Trophoblast cell (in vitro differentiated cells and primary cell): ENCODE data around the gene ZBTB14. TPM values are rescaled to one million over a fixed set of nuclear protein-coding genes. Genes with fewer than 3 reads are reported as not detected.

Experiments used
- DNase-seq, 2 donors: peaks; one replicate each; pipeline ENCODE4 v3.0.0-alpha.2; 2016
- H2AFZ ChIP-seq: 2 replicates; pipeline ENCODE4 v1.6.1; 2013; ENCODE audit warnings: low read length, moderate library complexity, mild to moderate bottlenecking; ENCODE audit not compliant: insufficient read depth, poor library complexity
- H2AK5ac ChIP-seq: 2 replicates; pipeline ENCODE4 v1.6.1; 2013; ENCODE audit warnings: mild to moderate bottlenecking, low read length
- H2BK120ac ChIP-seq: 2 replicates; pipeline ENCODE4 v1.6.1; 2013; ENCODE audit warnings: low read length, mild to moderate bottlenecking, moderate library complexity; ENCODE audit not compliant: insufficient read depth, poor library complexity
- H2BK12ac ChIP-seq: 2 replicates; pipeline ENCODE4 v1.6.1; 2013; ENCODE audit warnings: mild to moderate bottlenecking, low read length, moderate library complexity
- H2BK5ac ChIP-seq: 2 replicates; pipeline ENCODE4 v1.6.1; 2013; ENCODE audit warnings: low read length, low read depth, moderate library complexity, mild to moderate bottlenecking; ENCODE audit not compliant: poor library complexity
- H3K14ac ChIP-seq: 2 replicates; pipeline ENCODE4 v1.6.1; 2013; ENCODE audit warnings: mild to moderate bottlenecking, low read length
- H3K18ac ChIP-seq: 2 replicates; pipeline ENCODE4 v1.6.1; 2013; ENCODE audit warnings: mild to moderate bottlenecking, low read length
- H3K23ac ChIP-seq: 2 replicates; pipeline ENCODE4 v1.6.1; 2013; ENCODE audit warnings: low read length
- H3K27ac ChIP-seq: 2 replicates; pipeline ENCODE4 v1.5.1; 2013; ENCODE audit warnings: low read depth, mild to moderate bottlenecking, inconsistent platforms, low read length, moderate library complexity
- H3K27me3 ChIP-seq: 2 replicates; pipeline ENCODE4 v1.6.1; 2013; ENCODE audit warnings: inconsistent platforms, mild to moderate bottlenecking, low read length, moderate library complexity; ENCODE audit not compliant: insufficient read depth
- H3K36me3 ChIP-seq, 2 experiments: 1 replicate in 1 of 2; 2 replicates in 1 of 2; pipeline ENCODE4 v1.6.1; 2013; ENCODE audit warnings: low read length in 2 of 2, mild to moderate bottlenecking in 2 of 2, moderate library complexity in 1 of 2; ENCODE audit not compliant: insufficient read depth in 2 of 2, control insufficient read depth in 1 of 2
- H3K4ac ChIP-seq: 2 replicates; pipeline ENCODE4 v1.6.1; 2013; ENCODE audit warnings: low read depth, mild to moderate bottlenecking, low read length, moderate library complexity
- H3K4me1 ChIP-seq, 2 experiments: 1 replicate in 1 of 2; 2 replicates in 1 of 2; pipeline ENCODE4 v1.6.1; 2013; ENCODE audit warnings: low read length in 2 of 2, mild to moderate bottlenecking in 2 of 2, moderate library complexity in 1 of 2; ENCODE audit not compliant: insufficient read depth in 2 of 2, control insufficient read depth in 1 of 2
- H3K4me2 ChIP-seq: 2 replicates; pipeline ENCODE4 v1.6.1; 2013; ENCODE audit warnings: inconsistent platforms, mild to moderate bottlenecking, low read length, moderate library complexity
- H3K4me3 ChIP-seq: 2 replicates; pipeline ENCODE4 v1.5.1; 2013; ENCODE audit warnings: mild to moderate bottlenecking, low read depth, low read length, inconsistent platforms
- H3K79me1 ChIP-seq: one replicate; pipeline ENCODE4 v1.6.1; 2013; ENCODE audit warnings: low read length
- H3K79me2 ChIP-seq: 2 replicates; pipeline ENCODE4 v1.6.1; 2013; ENCODE audit warnings: low read length, mild to moderate bottlenecking; ENCODE audit not compliant: control insufficient read depth, insufficient read depth, poor library complexity
- H3K9ac ChIP-seq: 2 replicates; pipeline ENCODE4 v1.6.1; 2013; ENCODE audit warnings: mild to moderate bottlenecking, low read length
- H3K9me3 ChIP-seq: 2 replicates; pipeline ENCODE4 v1.6.1; 2013; ENCODE audit warnings: low read depth, mild to moderate bottlenecking, control low read depth, inconsistent platforms, low read length; ENCODE audit not compliant: insufficient read depth
- H4K12ac ChIP-seq: 2 replicates; pipeline ENCODE4 v1.6.1; 2013; ENCODE audit warnings: low read depth, mild to moderate bottlenecking, low read length, moderate library complexity
- H4K8ac ChIP-seq: 2 replicates; pipeline ENCODE4 v1.6.1; 2013; ENCODE audit warnings: low read depth, mild to moderate bottlenecking, low read length, moderate library complexity
- H4K91ac ChIP-seq: one replicate; pipeline ENCODE4 v1.6.1; 2013; ENCODE audit warnings: low read depth, mild to moderate bottlenecking, low read length, moderate library complexity
- WGBS: extraction: QIAGEN DNeasy Blood & Tissue Kit; methylation state at CpG from one replicate; pipeline ENCODE4 v1.1.7; 2013; ENCODE audit warnings: missing lambda C conversion rate; ENCODE audit not compliant: insufficient read length, insufficient coverage; ENCODE audit errors: extremely low coverage; 5-methylcytosine and 5-hydroxymethylcytosine counted together
- polyA plus RNA-seq: library from polyadenylated mRNA; stranded (reverse); fragments of 200-250 nt; gene quantifications from 2 replicates; pipeline ENCODE4 v1.2.3, GENCODE V29; 2013

ZBTB14 gene
- 9.0 and 9.2 TPM in 2 replicates for polyA plus RNA-seq

GRCh38 chr18:5295231-5295920, at the start of gene ZBTB14:
ZBTB14 (minus strand) TSS chr18:5295726; CDS start chr18:5293246, 2,480 bp downstream.
- H2BK120ac ChIP-seq, result peak within 1 kb of the TSS; percentile 97
- peak within 1 kb of the TSS; percentile 98 for H3K27ac ChIP-seq
- peak within 1 kb of the TSS; percentile 96 for H3K4me3 ChIP-seq
- H3K4ac ChIP-seq, result peak within 1 kb of the TSS; percentile 96
- peak within 1 kb of the TSS; percentile 68 for H2AK5ac ChIP-seq
- H3K36me3 ChIP-seq, result peaks cover 9 to 11% of the 10 kb centered on the region in 2 experiments
- peak within 1 kb of the TSS; percentile 98 for H4K8ac ChIP-seq
- H3K14ac ChIP-seq, result peak within 1 kb of the TSS; percentile 99
- peak within 1 kb of the TSS; percentile 50 for H2BK12ac ChIP-seq
- H4K91ac ChIP-seq, result peak within 1 kb of the TSS; percentile 99
- H3K23ac ChIP-seq, result no peak within 1 kb of the TSS
- H2AFZ ChIP-seq, result peak within 1 kb of the TSS; percentile 87
- peaks cover 12% of the 10 kb centered on the region for H3K79me2 ChIP-seq
- peak within 1 kb of the TSS; percentile 96 for H3K9ac ChIP-seq
- H3K27me3 ChIP-seq, result no peaks in the 10 kb centered on the region
- H4K12ac ChIP-seq, result peak within 1 kb of the TSS; percentile 99
- peaks cover 0 to 5% of the 10 kb centered on the region in 2 experiments for H3K4me1 ChIP-seq
- H3K18ac ChIP-seq, result peak within 1 kb of the TSS; percentile 100
- no CpG with 5 or more reads among the region's 116 CpGs for WGBS
- H3K79me1 ChIP-seq, result peaks cover 16% of the 10 kb centered on the region
- H3K9me3 ChIP-seq, result peaks cover 1% of the 10 kb centered on the region
- peak; percentile 37 to 71 for DNase-seq
- peak within 1 kb of the TSS; percentile 94 for H3K4me2 ChIP-seq
- peak within 1 kb of the TSS; percentile 96 for H2BK5ac ChIP-seq

GRCh38 chr18:5339202-5339834, 43.8 kb upstream of the ZBTB14 start:
- Histone ChIP-seq H3K4me1 (no peaks in the 10 kb centered on the region), H3K27ac (no peak overlapping the region), H3K18ac (no peak overlapping the region), H3K36me3 (no peaks in the 10 kb centered on the region), H2AFZ (no peak overlapping the region), H3K14ac (no peak overlapping the region), H3K4me3 (no peak overlapping the region), H4K12ac (no peak overlapping the region), H3K79me2 (no peaks in the 10 kb centered on the region), H3K4ac (no peak overlapping the region), H3K23ac (no peak overlapping the region), H3K9ac (no peak overlapping the region), H4K8ac (no peak overlapping the region), H3K27me3 (no peaks in the 10 kb centered on the region), H2BK120ac (no peak overlapping the region), H2BK12ac (no peak overlapping the region), H3K9me3 (no peaks in the 10 kb centered on the region), H3K4me2 (no peak overlapping the region), H2BK5ac (no peak overlapping the region), H3K79me1 (no peaks in the 10 kb centered on the region), H4K91ac (no peak overlapping the region), H2AK5ac (no peak overlapping the region)
- WGBS, result no CpG with 5 or more reads among the region's 2 CpGs
- no peak for DNase-seq

GRCh38 chr18:5334456-5335075, 39.0 kb upstream of the ZBTB14 start:
- H3K23ac ChIP-seq, result no peak overlapping the region
- no peaks in the 10 kb centered on the region for H3K79me2 ChIP-seq
- no peak overlapping the region for H4K91ac ChIP-seq
- H2AFZ ChIP-seq, result no peak overlapping the region
- H3K14ac ChIP-seq, result no peak overlapping the region
- H3K9me3 ChIP-seq, result no peaks in the 10 kb centered on the region
- H3K4me2 ChIP-seq, result no peak overlapping the region
- H3K27me3 ChIP-seq, result no peaks in the 10 kb centered on the region
- H2BK120ac ChIP-seq, result no peak overlapping the region
- H4K8ac ChIP-seq, result no peak overlapping the region
- no peak overlapping the region for H3K18ac ChIP-seq
- no peak overlapping the region for H3K4ac ChIP-seq
- H3K4me3 ChIP-seq, result no peak overlapping the region
- H3K27ac ChIP-seq, result no peak overlapping the region
- H2AK5ac ChIP-seq, result no peak overlapping the region
- no peak overlapping the region for H2BK12ac ChIP-seq
- no peaks in the 10 kb centered on the region for H3K4me1 ChIP-seq
- H4K12ac ChIP-seq, result no peak overlapping the region
- no peak overlapping the region for H2BK5ac ChIP-seq
- DNase-seq, result no peak
- H3K9ac ChIP-seq, result no peak overlapping the region
- H3K79me1 ChIP-seq, result no peaks in the 10 kb centered on the region
- no peaks in the 10 kb centered on the region for H3K36me3 ChIP-seq
- no CpG with 5 or more reads among the region's 6 CpGs for WGBS

GRCh38 chr18:5318061-5318700, 22.7 kb upstream of the ZBTB14 start:
- H3K9ac ChIP-seq, result no peak overlapping the region
- H3K14ac ChIP-seq, result no peak overlapping the region
- no peaks in the 10 kb centered on the region for H3K4me1 ChIP-seq
- no peak overlapping the region for H3K23ac ChIP-seq
- H3K18ac ChIP-seq, result no peak overlapping the region
- H3K79me2 ChIP-seq, result no peaks in the 10 kb centered on the region
- H2BK120ac ChIP-seq, result no peak overlapping the region
- no peak overlapping the region for H4K12ac ChIP-seq
- no peaks in the 10 kb centered on the region for H3K9me3 ChIP-seq
- no peaks in the 10 kb centered on the region for H3K27me3 ChIP-seq
- no peak overlapping the region for H2AK5ac ChIP-seq
- no CpG with 5 or more reads among the region's 4 CpGs for WGBS
- H2BK12ac ChIP-seq, result no peak overlapping the region
- no peak overlapping the region for H3K4ac ChIP-seq
- no peak overlapping the region for H2BK5ac ChIP-seq
- no peak overlapping the region for H3K4me3 ChIP-seq
- no peaks in the 10 kb centered on the region for H3K36me3 ChIP-seq
- no peak overlapping the region for H4K8ac ChIP-seq
- no peak overlapping the region for H4K91ac ChIP-seq
- no peak overlapping the region for H3K4me2 ChIP-seq
- no peak for DNase-seq
- H3K27ac ChIP-seq, result no peak overlapping the region
- H2AFZ ChIP-seq, result no peak overlapping the region
- H3K79me1 ChIP-seq, result no peaks in the 10 kb centered on the region
